ENCODE results near the gene XYLT2.
"Not testable (repeated sequence)": the region's sequence is repeated elsewhere in the genome, so short reads cannot be mapped to it uniquely, and the experiment has no call there.

XYLT2 gene

GRCh38 chr17:50332196-50332595 is 13.7 kb upstream of the XYLT2 start:
- no peak for DNase-seq
- Mint-ChIP-seq H3K4me1 (peaks cover 10% of the 10 kb centered on the region), H3K27me3 (peaks cover 8% of the 10 kb centered on the region), H3K9me3 (no peaks in the 10 kb centered on the region), H3K27ac (peak overlapping the region in 1 of 2 donors; percentile 15), H3K4me3 (no peak overlapping the region)
- no peak for ATAC-seq

- not testable (repeated sequence) for ATAC-seq, H3K27me3 Mint-ChIP-seq, H3K4me1 Mint-ChIP-seq, H3K9me3 Mint-ChIP-seq, DNase-seq
- peak overlapping the region in 1 of 2 donors; percentile 40 for H3K27ac Mint-ChIP-seq
- H3K4me3 Mint-ChIP-seq = peak overlapping the region; percentile 10 to 76
Measured at GRCh38 chr17:50333291-50334057, 12.5 kb upstream of the XYLT2 start.

GRCh38 chr17:50337956-50338355 is 8.0 kb upstream of the XYLT2 start:
- ATAC-seq = peak; percentile 66
- Mint-ChIP-seq H3K27me3 (no peaks in the 10 kb centered on the region), H3K27ac (no peak overlapping the region), H3K4me3 (no peak overlapping the region), H3K4me1 (peaks cover 10% of the 10 kb centered on the region), H3K9me3 (peaks cover 16 to 18% of the 10 kb centered on the region in 2 donors)
- DNase-seq = no peak

- H3K9me3 Mint-ChIP-seq = peaks cover 16 to 18% of the 10 kb centered on the region in 2 donors
- no peaks in the 10 kb centered on the region for H3K27me3 Mint-ChIP-seq
- DNase-seq (no peak), ATAC-seq (no peak)
- H3K27ac Mint-ChIP-seq = no peak overlapping the region
- H3K4me1 Mint-ChIP-seq = peaks cover 6% of the 10 kb centered on the region
- no peak overlapping the region for H3K4me3 Mint-ChIP-seq
Measured at GRCh38 chr17:50338645-50339044, 7.3 kb upstream of the XYLT2 start.

GRCh38 chr17:50339381-50339780 is 6.5 kb upstream of the XYLT2 start:
- Mint-ChIP-seq H3K9me3 (peaks cover 16 to 18% of the 10 kb centered on the region in 2 donors), H3K27me3 (no peaks in the 10 kb centered on the region), H3K4me3 (no peak overlapping the region), H3K27ac (no peak overlapping the region), H3K4me1 (no peaks in the 10 kb centered on the region)
- ATAC-seq (no peak), DNase-seq (no peak)

- DNase-seq (no peak), ATAC-seq (no peak)
- no peaks in the 10 kb centered on the region for H3K9me3 Mint-ChIP-seq
- H3K27me3 Mint-ChIP-seq = no peaks in the 10 kb centered on the region
- peaks cover 44% of the 10 kb centered on the region for H3K4me1 Mint-ChIP-seq
- peak overlapping the region; percentile 80 to 87 for H3K4me3 Mint-ChIP-seq
- H3K27ac Mint-ChIP-seq = peak overlapping the region; percentile 87 to 97
Measured at GRCh38 chr17:50344731-50345365, 1.1 kb upstream of the XYLT2 start.

GRCh38 chr17:50346313-50347116 is 589 bp downstream of the XYLT2 start:
- peak overlapping the region; percentile 92 to 97 for H3K4me3 Mint-ChIP-seq
- DNase-seq = peak in 1 of 2 donors; percentile 72
- no peaks in the 10 kb centered on the region for H3K27me3 Mint-ChIP-seq

GRCh38 chr17:50347117-50347893 is 1.4 kb downstream of the XYLT2 start:
- Mint-ChIP-seq H3K9me3 (no peaks in the 10 kb centered on the region), H3K4me3 (peak overlapping the region; percentile 92 to 97), H3K27ac (peak overlapping the region; percentile 97 to 99), H3K4me1 (peaks cover 53% of the 10 kb centered on the region), H3K27me3 (no peaks in the 10 kb centered on the region)
- DNase-seq = no peak
- no peak for ATAC-seq

More at GRCh38 chr17:50346313-50347116, 589 bp downstream of the XYLT2 start:
- H3K4me1 Mint-ChIP-seq = peaks cover 53% of the 10 kb centered on the region
- H3K9me3 Mint-ChIP-seq = no peaks in the 10 kb centered on the region
- ATAC-seq = peak; percentile 86
- H3K27ac Mint-ChIP-seq = peak overlapping the region; percentile 97 to 99

GRCh38 chr17:50347894-50348291 is 2.0 kb downstream of the XYLT2 start:
- Mint-ChIP-seq H3K9me3 (no peaks in the 10 kb centered on the region), H3K27ac (peak overlapping the region in 1 of 2 donors; percentile 49), H3K4me3 (peak overlapping the region; percentile 41 to 62), H3K4me1 (peaks cover 53% of the 10 kb centered on the region), H3K27me3 (no peaks in the 10 kb centered on the region)
- ATAC-seq = no peak
- no peak for DNase-seq

GRCh38 chr17:50348522-50349242 is 2.8 kb downstream of the XYLT2 start:
- DNase-seq (no peak), ATAC-seq (no peak)
- Mint-ChIP-seq H3K9me3 (no peaks in the 10 kb centered on the region), H3K27ac (peak overlapping the region in 1 of 2 donors; percentile 91), H3K4me3 (peak overlapping the region in 1 of 2 donors; percentile 2), H3K4me1 (peaks cover 53% of the 10 kb centered on the region), H3K27me3 (no peaks in the 10 kb centered on the region)

- no peak for DNase-seq
- ATAC-seq = no peak
- Mint-ChIP-seq H3K4me1 (peaks cover 53% of the 10 kb centered on the region), H3K9me3 (no peaks in the 10 kb centered on the region), H3K4me3 (no peak overlapping the region), H3K27ac (peak overlapping the region in 1 of 2 donors; percentile 91), H3K27me3 (no peaks in the 10 kb centered on the region)
Measured at GRCh38 chr17:50349243-50349600, 3.3 kb downstream of the XYLT2 start.

- Mint-ChIP-seq H3K27ac (no peak overlapping the region), H3K4me1 (peaks cover 40% of the 10 kb centered on the region), H3K27me3 (no peaks in the 10 kb centered on the region), H3K9me3 (no peaks in the 10 kb centered on the region), H3K4me3 (no peak overlapping the region)
- DNase-seq (no peak), ATAC-seq (no peak)
Measured at GRCh38 chr17:50350733-50351132, 4.8 kb downstream of the XYLT2 start.

- ATAC-seq (no peak), DNase-seq (no peak)
- Mint-ChIP-seq H3K4me1 (peaks cover 30% of the 10 kb centered on the region), H3K4me3 (no peak overlapping the region), H3K27ac (peak overlapping the region in 1 of 2 donors; percentile 72), H3K27me3 (no peaks in the 10 kb centered on the region), H3K9me3 (no peaks in the 10 kb centered on the region)
Measured at GRCh38 chr17:50352072-50352692, 6.3 kb downstream of the XYLT2 start.

Measured in stimulated activated naive CD8-positive, alpha-beta T cell treated with anti-CD3 and anti-CD28 coated beads, Interleukin-15, amount 100 ng/mL, for 72 hours (primary cell).